ENCODE data around the gene TPM1.

The TPM1 gene

GRCh38 chr15:63010386-63010785 lies 32.2 kb upstream of the TPM1 start:
- Mint-ChIP-seq H3K27ac (no peak overlapping the region), H3K4me1 (ENCODE audit: low read depth) (no peaks in the 10 kb centered on the region), H3K36me3 (ENCODE audit: low read depth) (no peaks in the 10 kb centered on the region), H3K27me3 (peaks cover 4% of the 10 kb centered on the region), H3K9me3 (no peaks in the 10 kb centered on the region), H3K4me3 (no peak overlapping the region)
- DNase-seq, result no peak

- Mint-ChIP-seq H3K27ac (no peak overlapping the region), H3K4me3 (no peak overlapping the region), H3K36me3 (ENCODE audit: low read depth) (no peaks in the 10 kb centered on the region), H3K4me1 (ENCODE audit: low read depth) (peaks cover 4% of the 10 kb centered on the region), H3K9me3 (no peaks in the 10 kb centered on the region), H3K27me3 (peaks cover 4% of the 10 kb centered on the region)
- no peak for DNase-seq
These were observed 31.4 kb upstream of the TPM1 start for GRCh38 chr15:63010920-63011693.

GRCh38 chr15:63012444-63012843 lies 30.1 kb upstream of the TPM1 start:
- Mint-ChIP-seq H3K4me3 (no peak overlapping the region), H3K4me1 (ENCODE audit: low read depth) (peaks cover 4% of the 10 kb centered on the region), H3K27ac (no peak overlapping the region), H3K9me3 (no peaks in the 10 kb centered on the region), H3K27me3 (peaks cover 4% of the 10 kb centered on the region), H3K36me3 (ENCODE audit: low read depth) (no peaks in the 10 kb centered on the region)
- no peak for DNase-seq

GRCh38 chr15:63013052-63013808 lies 29.3 kb upstream of the TPM1 start:
- H3K27ac Mint-ChIP-seq, result no peak overlapping the region
- peaks cover 4% of the 10 kb centered on the region for H3K4me1 Mint-ChIP-seq (ENCODE audit: low read depth)
- no peaks in the 10 kb centered on the region for H3K36me3 Mint-ChIP-seq (ENCODE audit: low read depth)
- H3K27me3 Mint-ChIP-seq, result peaks cover 4% of the 10 kb centered on the region
- no peaks in the 10 kb centered on the region for H3K9me3 Mint-ChIP-seq
- DNase-seq, result no peak
- H3K4me3 Mint-ChIP-seq, result no peak overlapping the region

- H3K36me3 Mint-ChIP-seq (ENCODE audit: low read depth), result no peaks in the 10 kb centered on the region
- DNase-seq, result no peak
- no peak overlapping the region for H3K4me3 Mint-ChIP-seq
- no peaks in the 10 kb centered on the region for H3K9me3 Mint-ChIP-seq
- H3K27ac Mint-ChIP-seq, result no peak overlapping the region
- H3K27me3 Mint-ChIP-seq, result peaks cover 4% of the 10 kb centered on the region
- H3K4me1 Mint-ChIP-seq (ENCODE audit: low read depth), result peaks cover 4% of the 10 kb centered on the region
These were observed 28.0 kb upstream of the TPM1 start for GRCh38 chr15:63014578-63014977.

GRCh38 chr15:63015618-63016017 lies 26.9 kb upstream of the TPM1 start:
- Mint-ChIP-seq H3K9me3 (no peaks in the 10 kb centered on the region), H3K27me3 (no peaks in the 10 kb centered on the region), H3K4me3 (no peak overlapping the region), H3K4me1 (ENCODE audit: low read depth) (peaks cover 4% of the 10 kb centered on the region), H3K27ac (peak overlapping the region; percentile 1), H3K36me3 (ENCODE audit: low read depth) (no peaks in the 10 kb centered on the region)
- DNase-seq, result no peak

GRCh38 chr15:63016234-63016633 lies 26.3 kb upstream of the TPM1 start:
- no peak for DNase-seq
- no peak overlapping the region for H3K27ac Mint-ChIP-seq
- peaks cover 4% of the 10 kb centered on the region for H3K4me1 Mint-ChIP-seq (ENCODE audit: low read depth)
- no peaks in the 10 kb centered on the region for H3K36me3 Mint-ChIP-seq (ENCODE audit: low read depth)
- no peaks in the 10 kb centered on the region for H3K27me3 Mint-ChIP-seq
- no peak overlapping the region for H3K4me3 Mint-ChIP-seq
- H3K9me3 Mint-ChIP-seq, result no peaks in the 10 kb centered on the region

- no peak for DNase-seq
- Mint-ChIP-seq H3K4me3 (no peak overlapping the region), H3K4me1 (ENCODE audit: low read depth) (peaks cover 4% of the 10 kb centered on the region), H3K9me3 (no peaks in the 10 kb centered on the region), H3K27me3 (no peaks in the 10 kb centered on the region), H3K27ac (no peak overlapping the region), H3K36me3 (ENCODE audit: low read depth) (no peaks in the 10 kb centered on the region)
These were observed 23.9 kb upstream of the TPM1 start for GRCh38 chr15:63018639-63019038.

- Mint-ChIP-seq H3K9me3 (no peaks in the 10 kb centered on the region), H3K27me3 (no peaks in the 10 kb centered on the region), H3K4me3 (no peak overlapping the region), H3K36me3 (ENCODE audit: low read depth) (no peaks in the 10 kb centered on the region), H3K27ac (no peak overlapping the region), H3K4me1 (ENCODE audit: low read depth) (peaks cover 4% of the 10 kb centered on the region)
- DNase-seq, result no peak
These were observed 22.9 kb upstream of the TPM1 start for GRCh38 chr15:63019511-63020109.

- Mint-ChIP-seq H3K27ac (no peak overlapping the region), H3K9me3 (no peaks in the 10 kb centered on the region), H3K36me3 (ENCODE audit: low read depth) (no peaks in the 10 kb centered on the region), H3K4me3 (no peak overlapping the region), H3K27me3 (no peaks in the 10 kb centered on the region), H3K4me1 (ENCODE audit: low read depth) (peaks cover 4% of the 10 kb centered on the region)
- no peak for DNase-seq
These were observed 22.4 kb upstream of the TPM1 start for GRCh38 chr15:63020128-63020527.

- no peak overlapping the region for H3K4me3 Mint-ChIP-seq
- no peaks in the 10 kb centered on the region for H3K9me3 Mint-ChIP-seq
- no peak overlapping the region for H3K27ac Mint-ChIP-seq
- DNase-seq, result no peak
- H3K27me3 Mint-ChIP-seq, result no peaks in the 10 kb centered on the region
- no peaks in the 10 kb centered on the region for H3K36me3 Mint-ChIP-seq (ENCODE audit: low read depth)
- no peaks in the 10 kb centered on the region for H3K4me1 Mint-ChIP-seq (ENCODE audit: low read depth)
These were observed 21.7 kb upstream of the TPM1 start for GRCh38 chr15:63020759-63021430.

GRCh38 chr15:63022181-63022580 lies 20.4 kb upstream of the TPM1 start:
- Mint-ChIP-seq H3K27me3 (no peaks in the 10 kb centered on the region), H3K9me3 (no peaks in the 10 kb centered on the region), H3K4me1 (ENCODE audit: low read depth) (no peaks in the 10 kb centered on the region), H3K36me3 (ENCODE audit: low read depth) (no peaks in the 10 kb centered on the region), H3K4me3 (no peak overlapping the region), H3K27ac (no peak overlapping the region)
- DNase-seq, result no peak

- H3K9me3 Mint-ChIP-seq, result no peaks in the 10 kb centered on the region
- no peak for DNase-seq
- H3K36me3 Mint-ChIP-seq (ENCODE audit: low read depth), result no peaks in the 10 kb centered on the region
- H3K27ac Mint-ChIP-seq, result no peak overlapping the region
- H3K4me1 Mint-ChIP-seq (ENCODE audit: low read depth), result no peaks in the 10 kb centered on the region
- no peak overlapping the region for H3K4me3 Mint-ChIP-seq
- H3K27me3 Mint-ChIP-seq, result no peaks in the 10 kb centered on the region
These were observed 19.9 kb upstream of the TPM1 start for GRCh38 chr15:63022663-63023062.

- H3K36me3 Mint-ChIP-seq (ENCODE audit: low read depth), result no peaks in the 10 kb centered on the region
- no peak for DNase-seq
- no peak overlapping the region for H3K4me3 Mint-ChIP-seq
- H3K4me1 Mint-ChIP-seq (ENCODE audit: low read depth), result no peaks in the 10 kb centered on the region
- H3K9me3 Mint-ChIP-seq, result no peaks in the 10 kb centered on the region
- peaks cover 2% of the 10 kb centered on the region for H3K27me3 Mint-ChIP-seq
- H3K27ac Mint-ChIP-seq, result no peak overlapping the region
These were observed 19.1 kb upstream of the TPM1 start for GRCh38 chr15:63023351-63023945.

Measured in activated T-cell treated with anti-CD3 and anti-CD28 coated beads, Interleukin-2, amount 50 U/mL, for 24 hours (primary cell).